HepG2 (cell line): Measurements from ENCODE around the gene COL4A3. TPM values are rescaled to one million over a fixed set of nuclear protein-coding genes. Genes with fewer than 3 reads are reported as not detected.

Experiments
- ATAC-seq: fragments of 200-7000 bp; cut with Tn5 transposase; 3 replicates; pipeline ENCODE4 v1.9.1; 2020; ENCODE audit warnings: mild to moderate bottlenecking, moderate library complexity
- BruUV-seq: library from RNA; stranded (reverse); fragments of 400-500 nt; replicated peaks from 2 replicates; lab custom pipeline; 2021; lab: Mats Ljungman, UMichigan
- CTCF ChIA-PET: fragments of 300-600 bp; formaldehyde crosslinking; extraction: SDS; loops from one replicate; lab custom pipeline; 2021; ENCODE audit warnings: low total read pairs, inconsistent platforms, low intra/inter-chr PET ratio; lab: Yijun Ruan, JAX
- POLR2A ChIA-PET: fragments of 350-600 bp; sonication (Branson Sonifier 250); formaldehyde crosslinking; loops from one replicate; lab custom pipeline; 2020; ENCODE audit warnings: antibody characterized with exemption, inconsistent platforms; lab: Yijun Ruan, JAX
- DNase-seq: peaks from one replicate; pipeline ENCODE4 v3.0.0-alpha.2; 2015; ENCODE audit warnings: low spot score
- FAIRE-seq: peaks from 3 replicates; lab custom pipeline; 2011; peaks lifted over from hg19 to GRCh38; lab: Jason Lieb, UNC
- H2AFZ ChIP-seq: one replicate; pipeline ENCODE4 v1.6.1; 2011; ENCODE audit warnings: low read length, inconsistent platforms
- H3K27ac ChIP-seq: fragments of 300-600 bp; 3 replicates; pipeline ENCODE4 v1.8.0; 2011; ENCODE audit warnings: mixed run types, mild to moderate bottlenecking, mixed read lengths, low read length, inconsistent platforms; ENCODE audit not compliant: insufficient read depth; ENCODE audit errors: extremely low read length
- H3K27me3 ChIP-seq, 2 experiments: fragments of 200-600 bp in 1 of 2; 2 replicates in 1 of 2; 3 replicates in 1 of 2; pipeline versions ENCODE4 v1.6.0 to v1.8.0; 2011; ENCODE audit warnings: low read length in 2 of 2, mild to moderate bottlenecking in 2 of 2, moderate library complexity in 2 of 2, inconsistent platforms in 1 of 2; ENCODE audit not compliant: insufficient read depth in 2 of 2, control insufficient read depth in 1 of 2
- H3K36me3 ChIP-seq, 2 experiments: fragments of 200-600 bp in 1 of 2; replicated peaks in 1 of 2; 2 replicates in 1 of 2; 3 replicates in 1 of 2; pipeline versions ENCODE4 v1.5.1 to v1.8.0; 2011; ENCODE audit warnings: low read length in 2 of 2, inconsistent platforms in 1 of 2; ENCODE audit not compliant: insufficient read depth in 2 of 2, control insufficient read depth in 1 of 2
- H3K4me1 ChIP-seq: 2 replicates; pipeline ENCODE4 v1.5.1; 2012; ENCODE audit warnings: low read length, inconsistent platforms; ENCODE audit not compliant: insufficient read depth
- H3K4me2 ChIP-seq: 2 replicates; pipeline ENCODE4 v1.6.0; 2011; ENCODE audit warnings: low read depth, low read length, inconsistent platforms
- H3K4me3 ChIP-seq, 3 experiments: fragments of 200-600 bp in 1 of 3; sonication (generic), shearing (Covaris generic) in 1 of 3; replicated peaks in 1 of 3; 2 replicates each; pipeline ENCODE4 v1.5.1; 2011 to 2016; ENCODE audit warnings: low read length in 3 of 3, inconsistent platforms in 2 of 3, low read depth in 2 of 3, mild to moderate bottlenecking in 2 of 3, control low read depth in 1 of 3, mixed read lengths in 1 of 3; ENCODE audit not compliant: insufficient read depth in 1 of 3
- H3K79me2 ChIP-seq: one replicate; pipeline ENCODE4 v1.6.1; 2011; ENCODE audit warnings: low read length, inconsistent platforms; ENCODE audit not compliant: insufficient read depth
- H3K9ac ChIP-seq: 2 replicates; pipeline ENCODE4 v1.6.0; 2011; ENCODE audit warnings: mild to moderate bottlenecking, low read depth, low read length, inconsistent platforms; ENCODE audit not compliant: insufficient read depth
- H3K9me3 ChIP-seq: 2 replicates; pipeline ENCODE4 v1.5.1; 2012; ENCODE audit warnings: mild to moderate bottlenecking, low read length
- H4K20me1 ChIP-seq: 2 replicates; pipeline ENCODE4 v1.6.0; 2011; ENCODE audit warnings: inconsistent platforms, mild to moderate bottlenecking, low read length, moderate library complexity; ENCODE audit not compliant: insufficient read depth
- CC2D1A ChIP-seq: sonication (generic); formaldehyde crosslinking; IDR thresholded peaks from 2 replicates; pipeline ENCODE4 v1.8.1; 2023; ENCODE audit warnings: mild to moderate bottlenecking, missing genetic modification reagents
- CCAR2 ChIP-seq: fragments of 200-400 bp; formaldehyde crosslinking; optimal IDR thresholded peaks from 2 replicates; pipeline ENCODE3; 2018; ENCODE audit warnings: low read depth, mild to moderate bottlenecking, low read length, moderate library complexity
- ESRRA ChIP-seq: sonication (generic); formaldehyde crosslinking; IDR thresholded peaks from 2 replicates; pipeline ENCODE4 v1.5.1; 2020; ENCODE audit warnings: mild to moderate bottlenecking, low read depth, missing genetic modification reagents
- IKZF4 ChIP-seq: sonication (generic); formaldehyde crosslinking; IDR thresholded peaks from 2 replicates; pipeline ENCODE4 v1.5.1; 2020; ENCODE audit warnings: borderline replicate concordance, mild to moderate bottlenecking, low read depth, missing genetic modification reagents; ENCODE audit errors: not compliant biosample characterization
- NAIF1 ChIP-seq: sonication (generic); formaldehyde crosslinking; IDR thresholded peaks from 2 replicates; pipeline ENCODE4 v1.5.0; 2020; ENCODE audit warnings: mild to moderate bottlenecking, missing genetic modification reagents, borderline replicate concordance
- TBP ChIP-seq: sonication (generic); formaldehyde crosslinking; IDR thresholded peaks from 2 replicates; pipeline ENCODE4 v1.5.0; 2020; ENCODE audit warnings: missing genetic modification reagents
- ZNF235 ChIP-seq: sonication (generic); formaldehyde crosslinking; IDR thresholded peaks from 2 replicates; pipeline ENCODE4 v1.8.1; 2023; ENCODE audit warnings: mild to moderate bottlenecking, missing genetic modification reagents, borderline replicate concordance
- ZNF574 ChIP-seq: sonication (generic); formaldehyde crosslinking; IDR thresholded peaks from 2 replicates; pipeline ENCODE4 v1.4.0; 2020; ENCODE audit warnings: missing genetic modification reagents
- WGBS: methylation state at CpG from one replicate; pipeline ENCODE4 v1.1.6; 2017; ENCODE audit warnings: low lambda C conversion rate; 5-methylcytosine and 5-hydroxymethylcytosine counted together
- in situ Hi-C: cut with HindIII; loops from 2 replicates; pipeline ENCODE4 v1.10.0; 2017; ENCODE audit warnings: low pct_unique_long_range_greater_than_20kb; ENCODE audit not compliant: extremely low pct_ligation_motif_present
- intact Hi-C: fragments of 100-400 bp; cut with micrococcal nuclease; formaldehyde crosslinking; loops from one replicate; pipeline ENCODE4 v1.10.0; 2022; ENCODE audit not compliant: unreplicated experiment
- polyA plus RNA-seq, 8 experiments: library from polyadenylated mRNA; depleted of rRNA in 3 of 8; stranded (reverse) in 7 of 8; unstranded in 1 of 8; fragments of >200 nt; fragmentation: Illumina TruSeq in 4 of 8; extraction: Trizol in 4 of 8; gene quantifications; 2 replicates each; pipeline versions ENCODE4 v1.2.1 to v1.2.3, GENCODE V29; 2011 to 2016; ENCODE audit warnings: low read depth in 4 of 8, missing spikeins in 1 of 8, mixed read lengths in 1 of 8; ENCODE audit not compliant: insufficient read depth in 1 of 8
- total RNA-seq, 5 experiments: library from RNA; depleted of rRNA; stranded (reverse); fragments of >200 nt; fragmentation: Illumina TruSeq; extraction: Trizol; gene quantifications; 2 replicates each; pipeline ENCODE4 v1.2.3, GENCODE V29; 2016; ENCODE audit warnings: low read depth in 1 of 5
- TF ChIP-seq, protein P1 (sequence below): sonication (generic); formaldehyde crosslinking; IDR thresholded peaks from 2 replicates; pipeline ENCODE4 v1.8.0; 2023; ENCODE audit warnings: mild to moderate bottlenecking, missing genetic modification reagents
- TF ChIP-seq, protein P2 (sequence below): IDR thresholded peaks from 2 replicates; pipeline ENCODE4 v1.6.1; 2016; ENCODE audit warnings: mild to moderate bottlenecking, missing biosample characterization, missing genetic modification reagents
- TF ChIP-seq, protein P3 (sequence below): sonication (generic); formaldehyde crosslinking; IDR thresholded peaks from 2 replicates; pipeline ENCODE4 v1.5.0; 2020; ENCODE audit warnings: missing genetic modification reagents
- TF ChIP-seq, protein P4 (sequence below): sonication (generic); formaldehyde crosslinking; IDR thresholded peaks from 2 replicates; pipeline ENCODE4 v1.8.1; 2023; ENCODE audit warnings: mild to moderate bottlenecking, missing genetic modification reagents

Gene COL4A3
- total and polyA plus RNA-seq, 2 of the 13 experiments (the other 11 are each of a cell fraction or from before 2014, with no cell fraction given) = 0.02 TPM; not detected in 1

DNA sequence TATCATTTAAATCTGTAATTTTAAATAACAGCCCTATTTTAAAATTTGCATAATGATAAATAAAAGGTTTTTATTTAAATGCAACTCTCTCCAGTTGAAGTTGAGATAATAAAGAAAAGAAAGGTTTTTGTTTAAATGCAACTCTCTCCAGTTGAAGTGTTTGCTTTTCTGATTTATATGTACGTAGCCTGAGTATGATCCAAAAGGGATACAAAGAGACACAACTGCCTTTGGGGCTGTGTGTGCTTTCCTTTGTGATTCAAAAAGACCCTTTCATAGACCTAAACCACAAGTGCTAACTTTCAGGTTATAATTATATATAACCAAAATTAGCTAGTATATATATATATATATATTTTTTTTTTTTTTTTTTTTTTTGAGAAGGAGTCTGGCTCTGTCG lies 84.5 kb downstream of the COL4A3 start:
- TF ChIP-seq, protein P1, sequence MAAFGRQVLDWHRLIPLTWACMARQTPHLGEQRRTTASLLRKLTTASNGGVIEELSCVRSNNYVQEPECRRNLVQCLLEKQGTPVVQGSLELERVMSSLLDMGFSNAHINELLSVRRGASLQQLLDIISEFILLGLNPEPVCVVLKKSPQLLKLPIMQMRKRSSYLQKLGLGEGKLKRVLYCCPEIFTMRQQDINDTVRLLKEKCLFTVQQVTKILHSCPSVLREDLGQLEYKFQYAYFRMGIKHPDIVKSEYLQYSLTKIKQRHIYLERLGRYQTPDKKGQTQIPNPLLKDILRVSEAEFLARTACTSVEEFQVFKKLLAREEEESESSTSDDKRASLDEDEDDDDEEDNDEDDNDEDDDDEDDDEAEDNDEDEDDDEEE (CRISPR knock-in tag) = no peak
- TF ChIP-seq NAIF1 (CRISPR knock-in tag) (no peak), TBP (CRISPR knock-in tag) (no peak), ESRRA (no peak), IKZF4 (CRISPR knock-in tag) (no peak), CC2D1A (CRISPR knock-in tag) (no peak), CCAR2 (no peak), ZNF235 (CRISPR knock-in tag) (no peak), ZNF574 (CRISPR knock-in tag) (no peak)
- TF ChIP-seq, protein P2, sequence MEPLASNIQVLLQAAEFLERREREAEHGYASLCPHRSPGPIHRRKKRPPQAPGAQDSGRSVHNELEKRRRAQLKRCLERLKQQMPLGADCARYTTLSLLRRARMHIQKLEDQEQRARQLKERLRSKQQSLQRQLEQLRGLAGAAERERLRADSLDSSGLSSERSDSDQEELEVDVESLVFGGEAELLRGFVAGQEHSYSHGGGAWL (CRISPR knock-in tag) = no peak
- TF ChIP-seq, protein P3, sequence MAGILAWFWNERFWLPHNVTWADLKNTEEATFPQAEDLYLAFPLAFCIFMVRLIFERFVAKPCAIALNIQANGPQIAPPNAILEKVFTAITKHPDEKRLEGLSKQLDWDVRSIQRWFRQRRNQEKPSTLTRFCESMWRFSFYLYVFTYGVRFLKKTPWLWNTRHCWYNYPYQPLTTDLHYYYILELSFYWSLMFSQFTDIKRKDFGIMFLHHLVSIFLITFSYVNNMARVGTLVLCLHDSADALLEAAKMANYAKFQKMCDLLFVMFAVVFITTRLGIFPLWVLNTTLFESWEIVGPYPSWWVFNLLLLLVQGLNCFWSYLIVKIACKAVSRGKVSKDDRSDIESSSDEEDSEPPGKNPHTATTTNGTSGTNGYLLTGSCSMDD (CRISPR knock-in tag) = no peak
- TF ChIP-seq, protein P4, sequence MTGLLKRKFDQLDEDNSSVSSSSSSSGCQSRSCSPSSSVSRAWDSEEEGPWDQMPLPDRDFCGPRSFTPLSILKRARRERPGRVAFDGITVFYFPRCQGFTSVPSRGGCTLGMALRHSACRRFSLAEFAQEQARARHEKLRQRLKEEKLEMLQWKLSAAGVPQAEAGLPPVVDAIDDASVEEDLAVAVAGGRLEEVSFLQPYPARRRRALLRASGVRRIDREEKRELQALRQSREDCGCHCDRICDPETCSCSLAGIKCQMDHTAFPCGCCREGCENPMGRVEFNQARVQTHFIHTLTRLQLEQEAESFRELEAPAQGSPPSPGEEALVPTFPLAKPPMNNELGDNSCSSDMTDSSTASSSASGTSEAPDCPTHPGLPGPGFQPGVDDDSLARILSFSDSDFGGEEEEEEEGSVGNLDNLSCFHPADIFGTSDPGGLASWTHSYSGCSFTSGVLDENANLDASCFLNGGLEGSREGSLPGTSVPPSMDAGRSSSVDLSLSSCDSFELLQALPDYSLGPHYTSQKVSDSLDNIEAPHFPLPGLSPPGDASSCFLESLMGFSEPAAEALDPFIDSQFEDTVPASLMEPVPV (CRISPR knock-in tag) = no peak

More for the DNA sequence above, 84.5 kb downstream of the COL4A3 start:
- BruUV-seq = no TSS peak
- in situ Hi-C loops (no loop called here), intact Hi-C loops (no loop called here)
- H3K27me3 ChIP-seq = no peaks in the 10 kb centered on the region; a peak in 1 of 5 replicates
- H3K27ac ChIP-seq = no peak overlapping the region
- no peaks in the 10 kb centered on the region for H3K4me1 ChIP-seq
- H3K79me2 ChIP-seq = no peaks in the 10 kb centered on the region
- DNase-seq = no peak
- ATAC-seq = no peak
- FAIRE-seq = no peak
- H3K9ac ChIP-seq = no peak overlapping the region
- CTCF ChIA-PET = no interaction called here
- H3K4me2 ChIP-seq = no peak overlapping the region
- no peak overlapping the region for H2AFZ ChIP-seq
- WGBS = 77% methylated on average over 2 of the region's 2 CpGs
- no peaks in the 10 kb centered on the region for H3K36me3 ChIP-seq
- no peaks in the 10 kb centered on the region for H3K9me3 ChIP-seq
- H3K4me3 ChIP-seq = no peak overlapping the region
- no peaks in the 10 kb centered on the region for H4K20me1 ChIP-seq
- POLR2A ChIA-PET = no interaction called here
